Effector memory CD4-positive, alpha-beta T cell (primary cell): ENCODE results near the gene SPON1.
"Not testable (repeated sequence)": the region's sequence is repeated elsewhere in the genome, so short reads cannot be mapped to it uniquely, and the experiment has no call there.

Experiments used
- DNase-seq, 3 donors: peaks; one replicate each; pipeline ENCODE4 v3.0.0-alpha.2; 2020
- H3K27ac ChIP-seq: 2 replicates; pipeline ENCODE4 v1.7.0; 2013; ENCODE audit warnings: mild to moderate bottlenecking, low read length, moderate library complexity; ENCODE audit not compliant: insufficient read depth, poor library complexity, severe bottlenecking
- H3K27me3 ChIP-seq: replicated peaks from 2 replicates; pipeline ENCODE4 v1.7.0; 2013; ENCODE audit warnings: mild to moderate bottlenecking, low read length; ENCODE audit not compliant: insufficient read depth, control insufficient read depth, poor library complexity, severe bottlenecking
- H3K36me3 ChIP-seq: 2 replicates; pipeline ENCODE4 v1.7.0; 2013; ENCODE audit warnings: mild to moderate bottlenecking, low read length, moderate library complexity; ENCODE audit not compliant: control insufficient read depth, insufficient read depth
- H3K4me1 ChIP-seq: 2 replicates; pipeline ENCODE4 v1.7.0; 2013; ENCODE audit warnings: low read length, mild to moderate bottlenecking; ENCODE audit not compliant: control insufficient read depth, insufficient read depth, poor library complexity, severe bottlenecking
- H3K4me3 ChIP-seq: 2 replicates; pipeline ENCODE4 v1.7.0; 2013; ENCODE audit warnings: low read length, low read depth, mild to moderate bottlenecking; ENCODE audit not compliant: insufficient read depth, poor library complexity, severe bottlenecking
- H3K9me3 ChIP-seq: 2 replicates; pipeline ENCODE4 v1.7.0; 2013; ENCODE audit warnings: mild to moderate bottlenecking, low read length, moderate library complexity; ENCODE audit not compliant: control insufficient read depth

Gene SPON1

GRCh38 chr11:13972043-13972910, 9.8 kb downstream of the SPON1 start:
- Histone ChIP-seq H3K4me3 (no peak overlapping the region), H3K27ac (no peak overlapping the region), H3K27me3 (no peaks in the 10 kb centered on the region), H3K9me3 (no peaks in the 10 kb centered on the region), H3K4me1 (no peaks in the 10 kb centered on the region), H3K36me3 (no peaks in the 10 kb centered on the region)
- DNase-seq: no peak

- DNase-seq: no peak
- H3K27me3 ChIP-seq: no peaks in the 10 kb centered on the region
Observed at GRCh38 chr11:13972944-13973343, 10.4 kb downstream of the SPON1 start.

GRCh38 chr11:13974631-13975030, 12.1 kb downstream of the SPON1 start:
- Histone ChIP-seq H3K9me3 (no peaks in the 10 kb centered on the region), H3K36me3 (no peaks in the 10 kb centered on the region), H3K27ac (no peak overlapping the region), H3K27me3 (no peaks in the 10 kb centered on the region), H3K4me1 (no peaks in the 10 kb centered on the region), H3K4me3 (no peak overlapping the region)
- no peak for DNase-seq

More at GRCh38 chr11:13972944-13973343, 10.4 kb downstream of the SPON1 start:
- H3K4me3 ChIP-seq: no peak overlapping the region
- H3K36me3 ChIP-seq: no peaks in the 10 kb centered on the region
- no peaks in the 10 kb centered on the region for H3K4me1 ChIP-seq
- H3K27ac ChIP-seq: no peak overlapping the region
- no peaks in the 10 kb centered on the region for H3K9me3 ChIP-seq

GRCh38 chr11:13983081-13983751, 20.7 kb downstream of the SPON1 start:
- DNase-seq: no peak
- Histone ChIP-seq H3K36me3 (no peaks in the 10 kb centered on the region), H3K9me3 (no peaks in the 10 kb centered on the region), H3K4me3 (no peak overlapping the region), H3K4me1 (no peaks in the 10 kb centered on the region), H3K27me3 (no peaks in the 10 kb centered on the region), H3K27ac (no peak overlapping the region)

GRCh38 chr11:13984616-13985450, 22.3 kb downstream of the SPON1 start:
- Histone ChIP-seq H3K9me3 (no peaks in the 10 kb centered on the region), H3K27ac (no peak overlapping the region), H3K4me1 (no peaks in the 10 kb centered on the region), H3K36me3 (no peaks in the 10 kb centered on the region), H3K27me3 (no peaks in the 10 kb centered on the region), H3K4me3 (no peak overlapping the region)
- no peak for DNase-seq

- H3K36me3 ChIP-seq, H3K9me3 ChIP-seq, H3K4me1 ChIP-seq, H3K27me3 ChIP-seq, H3K27ac ChIP-seq, H3K4me3 ChIP-seq, DNase-seq: not testable (repeated sequence)
Observed at GRCh38 chr11:13986695-13987094, 24.2 kb downstream of the SPON1 start.

- not testable (repeated sequence) for H3K4me1 ChIP-seq, H3K36me3 ChIP-seq, H3K27me3 ChIP-seq, DNase-seq, H3K4me3 ChIP-seq, H3K27ac ChIP-seq, H3K9me3 ChIP-seq
Observed at GRCh38 chr11:13992158-13992856, 29.8 kb downstream of the SPON1 start.

- Histone ChIP-seq H3K27me3 (no peaks in the 10 kb centered on the region), H3K27ac (no peak overlapping the region), H3K9me3 (no peaks in the 10 kb centered on the region), H3K4me1 (no peaks in the 10 kb centered on the region), H3K4me3 (no peak overlapping the region), H3K36me3 (no peaks in the 10 kb centered on the region)
- no peak for DNase-seq
Observed at GRCh38 chr11:13993096-13993765, 30.7 kb downstream of the SPON1 start.

GRCh38 chr11:13997881-13998280, 35.4 kb downstream of the SPON1 start:
- no peaks in the 10 kb centered on the region for H3K4me1 ChIP-seq
- no peaks in the 10 kb centered on the region for H3K27me3 ChIP-seq
- H3K4me3 ChIP-seq: no peak overlapping the region
- DNase-seq: no peak
- no peaks in the 10 kb centered on the region for H3K9me3 ChIP-seq
- no peak overlapping the region for H3K27ac ChIP-seq
- H3K36me3 ChIP-seq: no peaks in the 10 kb centered on the region
